ENCODE measurements around the gene TEX30. TPM values are rescaled to one million over a fixed set of nuclear protein-coding genes. Genes with fewer than 3 reads are reported as not detected.

TEX30 gene
- total RNA-seq, 1 experiment from 2014 or later = 8.9 TPM

GRCh38 chr13:102772042-102772425, 1.6 kb downstream of the TEX30 start:
- no peak for DNase-seq (ENCODE audit: low spot score)
- H3K4me3 Mint-ChIP-seq = peak overlapping the region; percentile 86
- H3K36me3 Mint-ChIP-seq = no peaks in the 10 kb centered on the region
- H3K27ac Mint-ChIP-seq = no peak overlapping the region
- POLR2A ChIA-PET = no interaction called here
- H3K4me1 Mint-ChIP-seq = peaks cover 7% of the 10 kb centered on the region
- no peaks in the 10 kb centered on the region for H3K9me3 Mint-ChIP-seq
- no peak for ATAC-seq
- H3K27me3 Mint-ChIP-seq (ENCODE audit: low read depth) = peaks cover 25% of the 10 kb centered on the region
- CTCF ChIA-PET = interaction anchor here (0.7 kb wide), 1 partner anchor 35 kb away, joined by 3 read pairs; no protein-coding TSS in a partner anchor
- TF ChIP-seq ZNF232 (CRISPR knock-in tag; IDR thresholded peaks at IDR 0.05) (no peak), ZNF396 (CRISPR knock-in tag; IDR thresholded peaks at IDR 0.05; ENCODE audit: borderline replicate concordance) (no peak), IRF2 (CRISPR knock-in tag; IDR thresholded peaks at IDR 0.05; ENCODE audit: borderline replicate concordance, low read depth) (no peak), ZSCAN18 (CRISPR knock-in tag; IDR thresholded peaks at IDR 0.05) (no peak), OVOL2 (CRISPR knock-in tag; IDR thresholded peaks at IDR 0.05; ENCODE audit: borderline replicate concordance) (no peak)

GRCh38 chr13:102771298-102772041, 2.1 kb downstream of the TEX30 start:
- Mint-ChIP-seq H3K27me3 (ENCODE audit: low read depth) (peaks cover 25% of the 10 kb centered on the region), H3K4me3 (peak overlapping the region; percentile 86; the same call in 1 of the 2 replicates), H3K36me3 (no peaks in the 10 kb centered on the region), H3K4me1 (peaks cover 7% of the 10 kb centered on the region), H3K27ac (no peak overlapping the region), H3K9me3 (no peaks in the 10 kb centered on the region)
- ATAC-seq (no peak), DNase-seq (ENCODE audit: low spot score) (no peak)
- CTCF ChIA-PET = interaction anchor here (0.7 kb wide), 1 partner anchor 36 kb away, joined by 3 read pairs; no protein-coding TSS in a partner anchor
- POLR2A ChIA-PET = no interaction called here
- TF ChIP-seq ZNF512 (CRISPR knock-in tag; IDR thresholded peaks at IDR 0.05; ENCODE audit: borderline replicate concordance) (no peak), MAX (CRISPR knock-in tag; IDR thresholded peaks at IDR 0.05) (no peak), JAZF1 (CRISPR knock-in tag; IDR thresholded peaks at IDR 0.05) (no peak), NFE2L1 (CRISPR knock-in tag; IDR thresholded peaks at IDR 0.05) (no peak), USF2 (CRISPR knock-in tag; IDR thresholded peaks at IDR 0.05) (no peak), ZNF425 (CRISPR knock-in tag; conservative IDR thresholded peaks at IDR 0.05) (no peak), SMAD3 (CRISPR knock-in tag; IDR thresholded peaks at IDR 0.05; ENCODE audit: borderline replicate concordance) (no peak), PREB (CRISPR knock-in tag; IDR thresholded peaks at IDR 0.05; ENCODE audit: borderline replicate concordance) (no peak), SMAD4 (CRISPR knock-in tag; IDR thresholded peaks at IDR 0.05) (no peak), ARID4B (CRISPR knock-in tag; IDR thresholded peaks at IDR 0.05; ENCODE audit: borderline replicate concordance) (no peak), CDX4 (CRISPR knock-in tag; IDR thresholded peaks at IDR 0.05; ENCODE audit: borderline replicate concordance) (no peak), PRRX2 (CRISPR knock-in tag; IDR thresholded peaks at IDR 0.05) (no peak), CTCF (IDR thresholded peaks at IDR 0.05) (no peak)

All from WTC11 (cell line).